ENCODE results near the gene BLOC1S5.

The BLOC1S5 gene

DNA sequence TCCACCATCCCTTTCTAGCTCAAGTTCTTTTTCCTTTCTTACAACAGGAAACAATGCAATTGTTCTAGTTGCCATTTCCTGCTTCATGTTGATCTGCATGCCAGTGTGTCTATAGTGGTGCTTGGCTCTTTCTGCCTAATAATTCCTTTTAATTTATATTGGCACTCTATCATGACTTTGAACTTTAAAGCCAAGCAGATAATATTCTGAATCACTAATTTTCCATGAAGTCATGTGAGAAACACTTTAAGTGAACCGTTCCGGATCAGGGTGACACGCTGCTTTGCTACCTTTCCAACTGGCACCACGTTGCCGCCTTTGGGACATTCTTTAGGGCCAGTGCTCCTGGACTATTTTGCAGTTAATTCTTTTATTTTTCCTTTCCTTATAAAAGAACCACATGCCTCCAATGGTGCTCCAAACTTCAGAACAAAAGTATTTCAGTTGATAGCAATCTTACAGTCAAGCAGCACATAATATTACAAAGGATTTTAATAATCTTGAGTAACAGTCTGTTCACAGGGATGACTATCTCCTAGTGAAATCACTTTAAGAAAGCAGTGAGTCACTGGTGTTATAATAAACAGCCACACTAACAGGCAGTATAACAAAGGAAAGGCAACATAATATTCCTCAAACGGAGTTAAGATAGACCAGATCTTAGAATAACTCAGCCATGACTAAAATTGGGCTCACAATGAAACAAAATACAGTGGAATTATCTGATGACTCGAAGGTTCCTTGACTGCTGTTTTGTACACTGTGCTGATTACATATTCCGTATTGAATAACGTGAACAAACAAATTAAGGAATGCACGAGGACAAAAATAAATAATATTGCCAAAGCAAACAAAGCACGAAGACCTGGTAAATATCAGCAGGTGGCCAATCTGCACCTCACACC lies 19.0 kb upstream of the BLOC1S5 start:
- H3K27ac ChIP-seq (ENCODE audit: low read length): no peak overlapping the region
- peaks cover 12% of the 10 kb centered on the region for H3K4me1 ChIP-seq (ENCODE audit: low read length)
- peaks cover 41% of the 10 kb centered on the region for H3K79me2 ChIP-seq (ENCODE audit: low read length)
- H2AFZ ChIP-seq (ENCODE audit: low read depth, low read length): no peak overlapping the region
- no peak overlapping the region for H3K4me3 ChIP-seq (ENCODE audit: low read length)
- H3K4me2 ChIP-seq (ENCODE audit: low read length): no peak overlapping the region
- H3K9ac ChIP-seq (ENCODE audit: low read length): no peak overlapping the region
- H3K36me3 ChIP-seq (replicated peaks; ENCODE audit: low read depth, low read length): peaks cover 37% of the 10 kb centered on the region
- peaks cover 3% of the 10 kb centered on the region; the same call in 1 of the 2 replicates for H4K20me1 ChIP-seq (ENCODE audit: insufficient read depth, low read length)
- no peaks in the 10 kb centered on the region for H3K9me3 ChIP-seq (ENCODE audit: insufficient read depth, low read length)
- no peak for TF ChIP-seq EZH2phosphoT487 (IDR thresholded peaks at IDR 0.05; ENCODE audit: low read depth)
- TF ChIP-seq, protein P1, sequence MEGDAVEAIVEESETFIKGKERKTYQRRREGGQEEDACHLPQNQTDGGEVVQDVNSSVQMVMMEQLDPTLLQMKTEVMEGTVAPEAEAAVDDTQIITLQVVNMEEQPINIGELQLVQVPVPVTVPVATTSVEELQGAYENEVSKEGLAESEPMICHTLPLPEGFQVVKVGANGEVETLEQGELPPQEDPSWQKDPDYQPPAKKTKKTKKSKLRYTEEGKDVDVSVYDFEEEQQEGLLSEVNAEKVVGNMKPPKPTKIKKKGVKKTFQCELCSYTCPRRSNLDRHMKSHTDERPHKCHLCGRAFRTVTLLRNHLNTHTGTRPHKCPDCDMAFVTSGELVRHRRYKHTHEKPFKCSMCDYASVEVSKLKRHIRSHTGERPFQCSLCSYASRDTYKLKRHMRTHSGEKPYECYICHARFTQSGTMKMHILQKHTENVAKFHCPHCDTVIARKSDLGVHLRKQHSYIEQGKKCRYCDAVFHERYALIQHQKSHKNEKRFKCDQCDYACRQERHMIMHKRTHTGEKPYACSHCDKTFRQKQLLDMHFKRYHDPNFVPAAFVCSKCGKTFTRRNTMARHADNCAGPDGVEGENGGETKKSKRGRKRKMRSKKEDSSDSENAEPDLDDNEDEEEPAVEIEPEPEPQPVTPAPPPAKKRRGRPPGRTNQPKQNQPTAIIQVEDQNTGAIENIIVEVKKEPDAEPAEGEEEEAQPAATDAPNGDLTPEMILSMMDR (IDR thresholded peaks at IDR 0.05; ENCODE audit: low read depth, low read length): no peak
- H3K27me3 ChIP-seq (ENCODE audit: low read depth, low read length): no peaks in the 10 kb centered on the region

DNA sequence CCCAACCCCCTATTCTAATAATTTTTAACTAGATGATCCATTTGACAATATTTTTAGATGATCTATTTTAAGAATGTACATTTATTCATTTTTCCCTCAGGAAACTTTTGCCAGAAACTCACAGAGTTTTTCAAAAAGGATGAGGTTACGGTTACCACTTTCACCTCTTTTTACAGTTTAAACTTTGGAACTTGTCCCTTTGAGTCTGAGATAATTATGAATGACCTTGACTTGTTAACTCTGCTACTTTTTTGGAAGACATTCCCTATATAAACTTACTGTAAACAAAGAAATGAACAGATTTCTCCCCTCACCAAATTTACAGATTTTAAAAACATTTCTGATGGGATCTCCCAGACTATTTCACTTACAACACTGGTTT lies 18.4 kb upstream of the BLOC1S5 start:
- no peak overlapping the region for H3K4me3 ChIP-seq (ENCODE audit: low read length)
- peaks cover 3% of the 10 kb centered on the region; the same call in 1 of the 2 replicates for H4K20me1 ChIP-seq (ENCODE audit: insufficient read depth, low read length)
- no peak overlapping the region for H3K27ac ChIP-seq (ENCODE audit: low read length)
- H3K27me3 ChIP-seq (ENCODE audit: low read depth, low read length): no peaks in the 10 kb centered on the region
- H3K36me3 ChIP-seq (replicated peaks; ENCODE audit: low read depth, low read length): peaks cover 31% of the 10 kb centered on the region
- H3K4me2 ChIP-seq (ENCODE audit: low read length): no peak overlapping the region
- peaks cover 36% of the 10 kb centered on the region for H3K79me2 ChIP-seq (ENCODE audit: low read length)
- H3K9me3 ChIP-seq (ENCODE audit: insufficient read depth, low read length): no peaks in the 10 kb centered on the region
- no peak overlapping the region for H3K9ac ChIP-seq (ENCODE audit: low read length)
- H2AFZ ChIP-seq (ENCODE audit: low read depth, low read length): no peak overlapping the region
- TF ChIP-seq EZH2phosphoT487 (IDR thresholded peaks at IDR 0.05; ENCODE audit: low read depth): no peak
- TF ChIP-seq, protein P1 (IDR thresholded peaks at IDR 0.05; ENCODE audit: low read depth, low read length): no peak
- peaks cover 12% of the 10 kb centered on the region for H3K4me1 ChIP-seq (ENCODE audit: low read length)

DNA sequence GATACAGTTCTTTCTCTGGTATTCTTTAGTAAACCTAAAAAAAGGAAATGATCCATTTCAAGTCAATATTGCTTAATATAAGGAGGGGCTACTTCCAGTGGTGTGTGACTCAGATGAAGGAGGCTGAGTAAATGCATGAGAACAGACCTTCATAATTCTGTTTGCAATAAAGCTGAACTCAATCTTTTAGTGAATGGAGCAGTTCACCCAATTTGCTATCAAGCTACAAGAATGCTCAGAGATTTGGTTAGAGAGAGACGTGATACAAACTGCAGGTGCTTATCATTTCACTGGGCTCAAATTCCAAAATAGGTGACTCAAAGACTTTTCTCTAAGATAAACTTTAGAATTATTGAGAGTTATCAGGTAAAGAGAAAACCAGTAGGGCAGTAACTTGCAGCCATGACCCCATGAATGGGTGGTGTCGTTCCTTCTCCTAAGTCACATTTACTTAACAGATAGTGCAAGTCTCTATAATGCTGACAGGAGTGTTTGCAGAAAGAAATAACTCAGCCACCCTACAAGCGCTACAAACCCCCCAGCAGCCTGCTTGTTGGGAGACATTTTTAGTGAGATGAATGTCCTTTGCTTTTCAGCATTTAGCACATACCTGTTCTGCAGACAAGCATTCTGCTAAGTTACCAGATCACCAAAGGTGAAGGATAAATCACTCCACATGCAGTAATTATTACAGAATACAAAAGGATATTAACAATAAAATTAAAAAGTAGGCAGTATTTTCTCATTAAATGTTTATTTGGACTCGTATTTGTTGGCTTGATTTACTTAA lies 16.4 kb upstream of the BLOC1S5 start:
- no peak for TF ChIP-seq EZH2phosphoT487 (IDR thresholded peaks at IDR 0.05; ENCODE audit: low read depth)
- TF ChIP-seq, protein P1 (IDR thresholded peaks at IDR 0.05; ENCODE audit: low read depth, low read length): no peak
- Histone ChIP-seq H3K27ac (ENCODE audit: low read length) (no peak overlapping the region), H3K4me1 (ENCODE audit: low read length) (peaks cover 12% of the 10 kb centered on the region), H3K36me3 (replicated peaks; ENCODE audit: low read depth, low read length) (peaks cover 21% of the 10 kb centered on the region), H3K4me2 (ENCODE audit: low read length) (no peak overlapping the region), H2AFZ (ENCODE audit: low read depth, low read length) (no peak overlapping the region), H4K20me1 (ENCODE audit: insufficient read depth, low read length) (peaks cover 3% of the 10 kb centered on the region; the same call in 1 of the 2 replicates), H3K9me3 (ENCODE audit: insufficient read depth, low read length) (no peaks in the 10 kb centered on the region), H3K9ac (ENCODE audit: low read length) (no peak overlapping the region), H3K79me2 (ENCODE audit: low read length) (peaks cover 22% of the 10 kb centered on the region), H3K4me3 (ENCODE audit: low read length) (no peak overlapping the region), H3K27me3 (ENCODE audit: low read depth, low read length) (no peaks in the 10 kb centered on the region)

DNA sequence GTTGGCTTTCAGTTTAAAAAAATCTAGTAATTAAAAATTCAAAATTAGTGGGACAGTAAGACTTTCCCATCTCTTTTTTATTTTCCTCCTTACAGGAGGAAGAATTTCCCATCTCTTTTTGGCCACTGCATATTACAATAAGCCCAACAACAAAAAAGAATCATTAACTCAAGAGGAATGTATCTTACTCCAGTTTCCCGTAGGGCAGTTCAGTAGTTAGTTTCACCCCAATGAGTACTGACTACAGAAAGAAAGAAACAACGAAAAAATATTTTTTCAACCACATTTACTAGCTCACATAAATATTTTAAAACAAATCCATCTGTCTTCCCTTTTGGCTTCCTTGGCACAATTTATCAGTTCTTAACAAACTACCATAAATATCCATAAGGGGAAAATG lies 14.9 kb upstream of the BLOC1S5 start:
- H3K9ac ChIP-seq (ENCODE audit: low read length): no peak overlapping the region
- H3K36me3 ChIP-seq (replicated peaks; ENCODE audit: low read depth, low read length): peaks cover 21% of the 10 kb centered on the region

More for the DNA sequence above, 14.9 kb upstream of the BLOC1S5 start:
- no peak for TF ChIP-seq EZH2phosphoT487 (IDR thresholded peaks at IDR 0.05; ENCODE audit: low read depth)
- TF ChIP-seq, protein P1 (IDR thresholded peaks at IDR 0.05; ENCODE audit: low read depth, low read length): no peak
- Histone ChIP-seq H4K20me1 (ENCODE audit: insufficient read depth, low read length) (peaks cover 3% of the 10 kb centered on the region; the same call in 1 of the 2 replicates), H3K4me2 (ENCODE audit: low read length) (no peak overlapping the region), H3K4me3 (ENCODE audit: low read length) (no peak overlapping the region), H2AFZ (ENCODE audit: low read depth, low read length) (no peak overlapping the region), H3K4me1 (ENCODE audit: low read length) (peaks cover 12% of the 10 kb centered on the region), H3K27ac (ENCODE audit: low read length) (no peak overlapping the region), H3K27me3 (ENCODE audit: low read depth, low read length) (no peaks in the 10 kb centered on the region), H3K79me2 (ENCODE audit: low read length) (peaks cover 18% of the 10 kb centered on the region), H3K9me3 (ENCODE audit: insufficient read depth, low read length) (no peaks in the 10 kb centered on the region)

Measured in OCI-LY3 (cell line).